Right lobe of liver (tissue), 4 donors: ENCODE measurements around the gene RBMS2.
A peak's percentile ranks its signal among the peaks of the same experiment; 100 is the strongest.

Source experiments
- CTCF ChIP-seq, 4 donors: fragments of 200-600 bp in 3 of 4; fragments of 450-650 bp in 1 of 4; IDR thresholded peaks; one replicate each; pipeline versions ENCODE4 v1.5.1 to v1.8.0; 2016 to 2022; ENCODE audit warnings: antibody characterized with exemption in 4 of 4, mild to moderate bottlenecking in 2 of 4
- POLR2A ChIP-seq: fragments of 450-650 bp; IDR thresholded peaks from one replicate; pipeline ENCODE4 v1.6.1; 2017; ENCODE audit warnings: antibody characterized with exemption, mild to moderate bottlenecking
- donor health status: DM: no; HTN: no; CAD: no.
- donor health status: DM: no; HTN: no; CAD: no.
- donor health status: DM: no; HTN: yes; CAD: no.

GRCh38 chr12:56636675-56637540 lies 115.3 kb downstream of the RBMS2 start:
- TF ChIP-seq CTCF (IDR thresholded peaks at IDR 0.05) = peak; percentile 43 to 65 (median 56)
- TF ChIP-seq POLR2A = peak; percentile 26
